ENCODE data around the gene NELFCD. TPM values are rescaled to one million over a fixed set of nuclear protein-coding genes. Genes with fewer than 3 reads are reported as not detected.

The NELFCD gene
- total and polyA plus RNA-seq, 9 of the 15 experiments (the other 6 are each of a cell fraction or from before 2014, with no cell fraction given) = 11.7 to 163 (median 96.5) TPM

DNA sequence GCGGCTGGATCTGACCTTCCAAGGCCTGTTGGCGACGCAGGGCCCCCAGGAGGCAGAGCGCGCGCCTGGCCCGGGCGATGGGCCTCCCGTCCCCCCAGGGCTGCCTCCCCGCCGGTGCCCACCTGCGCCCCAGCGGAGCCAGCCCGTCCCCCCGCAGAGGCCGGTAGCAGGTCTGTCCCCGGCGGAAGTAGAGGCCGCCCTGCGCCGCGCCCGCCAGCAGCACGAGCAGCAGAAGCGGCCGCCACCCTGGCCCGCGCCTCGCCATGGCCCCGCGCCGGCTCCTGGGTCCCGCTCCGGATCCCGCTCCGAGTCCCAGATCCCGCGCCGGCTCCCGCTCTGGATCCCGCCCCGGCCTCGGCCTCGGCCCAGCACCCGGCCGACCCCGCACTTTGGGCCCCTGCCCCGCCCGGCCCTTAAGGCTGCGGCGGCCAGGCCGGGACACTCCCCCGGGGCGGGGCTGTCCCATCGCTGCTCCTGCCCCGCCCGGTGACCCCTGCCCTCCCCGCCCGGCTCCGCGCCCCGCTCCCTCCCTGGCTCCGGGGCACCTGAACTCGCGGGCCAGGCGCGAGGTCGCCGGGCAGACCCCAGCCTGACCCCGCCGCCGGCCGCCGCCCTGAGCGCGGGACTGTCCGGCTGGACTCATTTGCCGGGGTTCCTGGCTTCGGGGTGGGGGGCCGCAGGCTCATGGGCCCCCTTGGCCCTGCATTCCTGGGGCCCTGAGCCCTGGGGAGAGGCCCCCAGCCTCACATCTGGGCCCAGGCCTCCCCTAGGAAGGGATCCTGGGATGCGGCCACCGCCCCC lies 26.0 kb downstream of the NELFCD start, which contains the start of gene CTSZ (continued):
- TF ChIP-seq POLR2B (IDR thresholded peaks at IDR 0.05; ENCODE audit: low read depth, partially characterized antibody) = no peak
- no peak for TF ChIP-seq TSC22D4 (tag; IDR thresholded peaks at IDR 0.05)
- no peak for TF ChIP-seq DACH1 (IDR thresholded peaks at IDR 0.05; ENCODE audit: partially characterized antibody)
- TF ChIP-seq, protein P1, sequence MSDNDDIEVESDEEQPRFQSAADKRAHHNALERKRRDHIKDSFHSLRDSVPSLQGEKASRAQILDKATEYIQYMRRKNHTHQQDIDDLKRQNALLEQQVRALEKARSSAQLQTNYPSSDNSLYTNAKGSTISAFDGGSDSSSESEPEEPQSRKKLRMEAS (CRISPR knock-in tag; IDR thresholded peaks at IDR 0.05) = no peak
- TF ChIP-seq ZNF696 (CRISPR knock-in tag; conservative IDR thresholded peaks at IDR 0.05) = no peak
- TF ChIP-seq PPARD (CRISPR knock-in tag; IDR thresholded peaks at IDR 0.05) = no peak
- TF ChIP-seq GATAD2B (IDR thresholded peaks at IDR 0.05; ENCODE audit: borderline replicate concordance) = peak; percentile 84; the same call in 1 of the 2 replicates
- no peak for TF ChIP-seq ATF7 (IDR thresholded peaks at IDR 0.05)
- TF ChIP-seq, protein P2, sequence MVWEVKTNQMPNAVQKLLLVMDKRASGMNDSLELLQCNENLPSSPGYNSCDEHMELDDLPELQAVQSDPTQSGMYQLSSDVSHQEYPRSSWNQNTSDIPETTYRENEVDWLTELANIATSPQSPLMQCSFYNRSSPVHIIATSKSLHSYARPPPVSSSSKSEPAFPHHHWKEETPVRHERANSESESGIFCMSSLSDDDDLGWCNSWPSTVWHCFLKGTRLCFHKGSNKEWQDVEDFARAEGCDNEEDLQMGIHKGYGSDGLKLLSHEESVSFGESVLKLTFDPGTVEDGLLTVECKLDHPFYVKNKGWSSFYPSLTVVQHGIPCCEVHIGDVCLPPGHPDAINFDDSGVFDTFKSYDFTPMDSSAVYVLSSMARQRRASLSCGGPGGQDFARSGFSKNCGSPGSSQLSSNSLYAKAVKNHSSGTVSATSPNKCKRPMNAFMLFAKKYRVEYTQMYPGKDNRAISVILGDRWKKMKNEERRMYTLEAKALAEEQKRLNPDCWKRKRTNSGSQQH (CRISPR knock-in tag; IDR thresholded peaks at IDR 0.05) = no peak
- no peak for TF ChIP-seq ARID2 (IDR thresholded peaks at IDR 0.05)
- TF ChIP-seq, protein P3, sequence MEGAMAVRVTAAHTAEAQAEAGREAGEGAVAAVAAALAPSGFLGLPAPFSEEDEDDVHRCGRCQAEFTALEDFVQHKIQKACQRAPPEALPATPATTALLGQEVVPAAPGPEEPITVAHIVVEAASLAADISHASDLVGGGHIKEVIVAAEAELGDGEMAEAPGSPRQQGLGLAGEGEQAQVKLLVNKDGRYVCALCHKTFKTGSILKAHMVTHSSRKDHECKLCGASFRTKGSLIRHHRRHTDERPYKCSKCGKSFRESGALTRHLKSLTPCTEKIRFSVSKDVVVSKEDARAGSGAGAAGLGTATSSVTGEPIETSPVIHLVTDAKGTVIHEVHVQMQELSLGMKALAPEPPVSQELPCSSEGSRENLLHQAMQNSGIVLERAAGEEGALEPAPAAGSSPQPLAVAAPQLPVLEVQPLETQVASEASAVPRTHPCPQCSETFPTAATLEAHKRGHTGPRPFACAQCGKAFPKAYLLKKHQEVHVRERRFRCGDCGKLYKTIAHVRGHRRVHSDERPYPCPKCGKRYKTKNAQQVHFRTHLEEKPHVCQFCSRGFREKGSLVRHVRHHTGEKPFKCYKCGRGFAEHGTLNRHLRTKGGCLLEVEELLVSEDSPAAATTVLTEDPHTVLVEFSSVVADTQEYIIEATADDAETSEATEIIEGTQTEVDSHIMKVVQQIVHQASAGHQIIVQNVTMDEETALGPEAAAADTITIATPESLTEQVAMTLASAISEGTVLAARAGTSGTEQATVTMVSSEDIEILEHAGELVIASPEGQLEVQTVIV (CRISPR knock-in tag; IDR thresholded peaks at IDR 0.05; ENCODE audit: borderline replicate concordance) = no peak
- no peak for TF ChIP-seq NR4A1 (CRISPR knock-in tag; IDR thresholded peaks at IDR 0.05)
- TF ChIP-seq NR4A1 (tag; IDR thresholded peaks at IDR 0.05) = no peak
- TF ChIP-seq, protein P4, sequence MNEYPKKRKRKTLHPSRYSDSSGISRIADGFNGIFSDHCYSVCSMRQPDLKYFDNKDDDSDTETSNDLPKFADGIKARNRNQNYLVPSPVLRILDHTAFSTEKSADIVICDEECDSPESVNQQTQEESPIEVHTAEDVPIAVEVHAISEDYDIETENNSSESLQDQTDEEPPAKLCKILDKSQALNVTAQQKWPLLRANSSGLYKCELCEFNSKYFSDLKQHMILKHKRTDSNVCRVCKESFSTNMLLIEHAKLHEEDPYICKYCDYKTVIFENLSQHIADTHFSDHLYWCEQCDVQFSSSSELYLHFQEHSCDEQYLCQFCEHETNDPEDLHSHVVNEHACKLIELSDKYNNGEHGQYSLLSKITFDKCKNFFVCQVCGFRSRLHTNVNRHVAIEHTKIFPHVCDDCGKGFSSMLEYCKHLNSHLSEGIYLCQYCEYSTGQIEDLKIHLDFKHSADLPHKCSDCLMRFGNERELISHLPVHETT (CRISPR knock-in tag; conservative IDR thresholded peaks at IDR 0.05 in 1 of 2, IDR thresholded peaks at IDR 0.05 in 1 of 2) = 0 out of 4 replicates have a peak, but pooled peaks of 1 of the 2 experiments have one; percentile 42
- TF ChIP-seq RHOXF2B (CRISPR knock-in tag; conservative IDR thresholded peaks at IDR 0.05) = no peak
- TF ChIP-seq RB1 (IDR thresholded peaks at IDR 0.05; ENCODE audit: low read depth) = peak; percentile 49; the same call in 1 of the 2 replicates
- TF ChIP-seq ZNF76 (CRISPR knock-in tag; IDR thresholded peaks at IDR 0.05; ENCODE audit: borderline replicate concordance) = no peak
- TF ChIP-seq YY1 (IDR thresholded peaks at IDR 0.05; ENCODE audit: borderline replicate concordance in 1 of 3, control insufficient read depth in 1 of 3, extremely low read depth in 1 of 3, insufficient read depth in 3 of 3, insufficient read length in 1 of 3, insufficient replicate concordance in 2 of 3, low read depth in 1 of 3, low read length in 2 of 3) = peak in 2 of 3 experiments; percentile 38 to 43
- 0 out of 2 replicates have a peak, but pooled peaks have one; percentile 30 for TF ChIP-seq BHLHE40 (IDR thresholded peaks at IDR 0.05; ENCODE audit: low read length)
- no peak for TF ChIP-seq ETV5 (CRISPR knock-in tag; IDR thresholded peaks at IDR 0.05; ENCODE audit: low read depth)
- TF ChIP-seq BRF1 (IDR thresholded peaks at IDR 0.05; ENCODE audit: borderline replicate concordance, extremely low read depth, insufficient read length) = no peak
